A549 (cell line): Measurements from ENCODE around the gene CCDC57. TPM values are rescaled to one million over a fixed set of nuclear protein-coding genes. Genes with fewer than 3 reads are reported as not detected.

Experiments
- ATAC-seq, 2 experiments: fragments of 200-7000 bp in 1 of 2; fragments of >200 bp in 1 of 2; cut with Nextera tagmentation in 1 of 2; cut with Tn5 transposase in 1 of 2; 3 replicates each; pipeline versions ENCODE4 v1.8.0 to v1.9.1; 2018 to 2020; ENCODE audit warnings: mild to moderate bottlenecking in 1 of 2, moderate library complexity in 1 of 2
- CTCF ChIA-PET: fragments of 300-600 bp; sonication (Branson Sonifier 250); formaldehyde crosslinking; extraction: SDS; loops from one replicate; lab custom pipeline; 2021; ENCODE audit warnings: antibody characterized with exemption, inconsistent platforms; lab: Yijun Ruan, JAX
- POLR2A ChIA-PET: fragments of 350-600 bp; formaldehyde crosslinking; extraction: SDS; loops from one replicate; lab custom pipeline; 2021; ENCODE audit warnings: antibody characterized with exemption, inconsistent platforms; lab: Yijun Ruan, JAX
- DNase-seq, 2 experiments: peaks; one replicate each; pipeline versions ENCODE4 v3.0.0 to v3.0.0-alpha.2; 2011 to 2016; ENCODE audit warnings: low read depth in 1 of 2, low spot score in 1 of 2
- FAIRE-seq: peaks from 2 replicates; lab custom pipeline; 2011; peaks lifted over from hg19 to GRCh38; lab: Jason Lieb, UNC
- H3K27ac ChIP-seq, 2 experiments: fragments of >200 bp; sonication (Bioruptor Twin); formaldehyde crosslinking; 3 replicates each; pipeline ENCODE4 v1.5.1; 2016 to 2017
- H3K4me1 ChIP-seq: fragments of >200 bp; sonication (Bioruptor Twin); formaldehyde crosslinking; 3 replicates; pipeline ENCODE4 v1.6.1; 2016
- H3K4me2 ChIP-seq: fragments of >200 bp; sonication (Bioruptor Twin); formaldehyde crosslinking; 3 replicates; pipeline ENCODE4 v1.6.1; 2016
- H3K4me3 ChIP-seq: fragments of >200 bp; sonication (Bioruptor Twin); formaldehyde crosslinking; 3 replicates; pipeline ENCODE4 v1.5.1; 2016
- H3K9me3 ChIP-seq: fragments of >200 bp; sonication (Bioruptor Twin); formaldehyde crosslinking; 3 replicates; pipeline ENCODE4 v1.6.1; 2016
- BCL3 ChIP-seq: fragments of >200 bp; sonication (Bioruptor Twin); formaldehyde crosslinking; IDR thresholded peaks from 3 replicates; pipeline ENCODE4 v1.6.1; 2016
- CBX2 ChIP-seq: fragments of 200-600 bp; sonication (generic); IDR thresholded peaks from 2 replicates; pipeline ENCODE4 v1.6.1; 2016; ENCODE audit warnings: low read depth, mild to moderate bottlenecking, borderline replicate concordance
- CBX8 ChIP-seq: fragments of 200-600 bp; sonication (generic); IDR thresholded peaks from 2 replicates; pipeline ENCODE4 v1.6.1; 2016
- CHD4 ChIP-seq: fragments of 200-600 bp; sonication (generic); IDR thresholded peaks from 2 replicates; pipeline ENCODE4 v1.6.1; 2016; ENCODE audit warnings: antibody characterized with exemption, mild to moderate bottlenecking, borderline replicate concordance
- CTCF ChIP-seq: fragments of >200 bp; sonication (Bioruptor Twin); formaldehyde crosslinking; IDR thresholded peaks from 3 replicates; pipeline ENCODE4 v1.5.1; 2016
- EHF ChIP-seq: fragments of 250-450 bp; sonication (Bioruptor Pico); IDR thresholded peaks from 2 replicates; pipeline ENCODE4 v1.5.0; 2020; ENCODE audit warnings: mild to moderate bottlenecking
- EP300 ChIP-seq, 2 experiments: fragments of >200 bp; sonication (Bioruptor Twin); formaldehyde crosslinking; IDR thresholded peaks; 2 replicates in 1 of 2; 3 replicates in 1 of 2; pipeline ENCODE4 v1.6.1; 2016 to 2017
- ESRRA ChIP-seq: fragments of 150-350 bp; IDR thresholded peaks from 2 replicates; pipeline ENCODE4 v1.6.1; 2014; ENCODE audit warnings: mild to moderate bottlenecking, low read length, borderline replicate concordance
- FOSL2 ChIP-seq, 2 experiments: fragments of 450-650 bp in 1 of 2; fragments of >200 bp in 1 of 2; sonication (Bioruptor Twin) in 1 of 2; formaldehyde crosslinking; IDR thresholded peaks; 2 replicates each; pipeline versions ENCODE4 v1.5.0 to v1.6.1; 2016 to 2020; ENCODE audit warnings: mild to moderate bottlenecking in 1 of 2, moderate library complexity in 1 of 2
- FOXS1 ChIP-seq: fragments of 250-450 bp; sonication (Bioruptor Pico); IDR thresholded peaks from 2 replicates; pipeline ENCODE4 v1.5.0; 2020; ENCODE audit warnings: mild to moderate bottlenecking, moderate library complexity
- HDAC2 ChIP-seq: fragments of 200-600 bp; sonication (generic); IDR thresholded peaks from 2 replicates; pipeline ENCODE4 v1.6.1; 2016
- HOXB13 ChIP-seq: fragments of 250-450 bp; sonication (Bioruptor Pico); IDR thresholded peaks from 2 replicates; pipeline ENCODE4 v1.5.0; 2020; ENCODE audit warnings: low read depth, mild to moderate bottlenecking, moderate library complexity
- JUN ChIP-seq, 2 experiments: fragments of >200 bp; sonication (Bioruptor Twin); formaldehyde crosslinking; IDR thresholded peaks; 2 replicates in 1 of 2; 3 replicates in 1 of 2; pipeline ENCODE4 v1.6.1; 2016 to 2017
- JUNB ChIP-seq: fragments of >200 bp; sonication (Bioruptor Twin); formaldehyde crosslinking; IDR thresholded peaks from 2 replicates; pipeline ENCODE4 v1.6.1; 2016
- MAX ChIP-seq: IDR thresholded peaks from 2 replicates; pipeline ENCODE4 v1.6.1; 2012
- MYC ChIP-seq: IDR thresholded peaks from 2 replicates; pipeline ENCODE4 v1.6.1; 2012; ENCODE audit warnings: mild to moderate bottlenecking, inconsistent platforms, low read length, improper control_type of control experiment, borderline replicate concordance
- NFE2L2 ChIP-seq: fragments of 150-350 bp; conservative IDR thresholded peaks from 2 replicates; pipeline ENCODE4 v1.6.1; 2014; ENCODE audit warnings: low read length
- NPAS2 ChIP-seq: fragments of 250-450 bp; sonication (Bioruptor Pico); IDR thresholded peaks from 2 replicates; pipeline ENCODE4 v1.8.0; 2022; ENCODE audit warnings: mild to moderate bottlenecking, moderate library complexity, borderline replicate concordance
- PBX3 ChIP-seq: IDR thresholded peaks from 2 replicates; pipeline ENCODE4 v1.6.1; 2012
- PHF8 ChIP-seq: fragments of 200-600 bp; sonication (generic); IDR thresholded peaks from 2 replicates; pipeline ENCODE4 v1.6.1; 2016; ENCODE audit warnings: low read depth, mild to moderate bottlenecking, antibody characterized with exemption, moderate library complexity, borderline replicate concordance
- POLR2AphosphoS2 ChIP-seq: conservative IDR thresholded peaks from 2 replicates; pipeline ENCODE4 v1.6.1; 2012; ENCODE audit warnings: low read length, improper control_type of control experiment, inconsistent platforms
- RAD21 ChIP-seq, 2 experiments: fragments of >200 bp in 1 of 2; sonication (Bioruptor Twin) in 1 of 2; formaldehyde crosslinking in 1 of 2; IDR thresholded peaks in 1 of 2; conservative IDR thresholded peaks in 1 of 2; 2 replicates in 1 of 2; 3 replicates in 1 of 2; pipeline ENCODE4 v1.6.1; 2012 to 2018; ENCODE audit warnings: inconsistent platforms in 1 of 2
- SMC3 ChIP-seq: fragments of >200 bp; sonication (Bioruptor Twin); formaldehyde crosslinking; IDR thresholded peaks from 3 replicates; pipeline ENCODE4 v1.6.1; 2018; ENCODE audit warnings: inconsistent platforms
- SREBF2 ChIP-seq: fragments of 450-650 bp; IDR thresholded peaks from 2 replicates; pipeline ENCODE4 v1.6.1; 2014; ENCODE audit warnings: mild to moderate bottlenecking, moderate library complexity
- TP53 ChIP-seq: fragments of 250-450 bp; sonication (Bioruptor Pico); IDR thresholded peaks from 2 replicates; pipeline ENCODE4 v1.5.0; 2021; ENCODE audit warnings: mild to moderate bottlenecking, moderate library complexity
- ZC3H11A ChIP-seq: fragments of 450-650 bp; IDR thresholded peaks from 2 replicates; pipeline ENCODE4 v1.6.1; 2014; ENCODE audit warnings: antibody characterized with exemption, mild to moderate bottlenecking
- WGBS: methylation state at CpG from one replicate; pipeline ENCODE4 v1.1.6; 2017; ENCODE audit errors: missing lambda C conversion rate; 5-methylcytosine and 5-hydroxymethylcytosine counted together
- polyA plus RNA-seq, 4 experiments: library from polyadenylated mRNA; depleted of rRNA in 3 of 4; stranded (reverse); fragments of >200 nt; fragmentation: RNase III in 1 of 4; extraction: RNeasy Plus Mini Kit Qiagen cat#74134 plus additional on column Dnase treatment in 1 of 4; gene quantifications; 2 replicates in 3 of 4; 3 replicates in 1 of 4; pipeline ENCODE4 v1.2.3, GENCODE V29; 2011 to 2017

The CCDC57 gene
- polyA plus RNA-seq, 2 of the 4 experiments (the other 2 are of a cell fraction), result 18.2 to 18.5 TPM

- no peaks in the 10 kb centered on the region for H3K9me3 ChIP-seq
- no peak overlapping the region; a peak in 1 of 6 replicates for H3K27ac ChIP-seq
- ATAC-seq (peak; percentile 87 to 94), DNase-seq (peak; percentile 78 to 90), FAIRE-seq (peak; percentile 32)
- H3K4me2 ChIP-seq, result no peak overlapping the region
- CTCF ChIA-PET, result interaction anchor here (0.6 to 6.9 kb wide), 28 partner anchors 10 to 317 kb away, joined by 3 to 93 read pairs (median 6); partner anchors contain the start of genes DCXR and RAC3
- no peak overlapping the region for H3K4me3 ChIP-seq
- POLR2A ChIA-PET, result interaction anchor here (1.7 kb wide), 1 partner anchor 124 kb away, joined by 4 read pairs; no protein-coding TSS in a partner anchor
- H3K4me1 ChIP-seq, result no peaks in the 10 kb centered on the region
- WGBS, result 57% methylated on average over 16 of the region's 16 CpGs
- TF ChIP-seq HDAC2 (no peak), FOXS1 (CRISPR knock-in tag) (no peak), TP53 (no peak), ESRRA (no peak), NFE2L2 (no peak), EHF (no peak), HOXB13 (CRISPR knock-in tag) (no peak), ZC3H11A (no peak), PBX3 (no peak), JUN (IDR thresholded peaks at IDR 0.05) (no peak), RAD21 (conservative IDR thresholded peaks at IDR 0.05 in 1 of 2, IDR thresholded peaks at IDR 0.05 in 1 of 2) (peak; percentile 90 to 91), CBX8 (no peak), MAX (no peak), CTCF (peak; percentile 84), SMC3 (peak; percentile 80), CBX2 (no peak), PHF8 (no peak), NPAS2 (CRISPR knock-in tag) (no peak), EP300 (IDR thresholded peaks at IDR 0.05) (no peak), MYC (no peak)
Measured at GRCh38 chr17:82153745-82154375, 58.8 kb downstream of the CCDC57 start.

- FAIRE-seq (no peak), ATAC-seq (no peak), DNase-seq (no peak)
- Histone ChIP-seq H3K27ac (no peak overlapping the region; a peak in 1 of 6 replicates), H3K4me2 (no peak overlapping the region), H3K9me3 (no peaks in the 10 kb centered on the region), H3K4me1 (no peaks in the 10 kb centered on the region), H3K4me3 (no peak overlapping the region)
- ChIA-PET POLR2A (no interaction called here), CTCF (interaction anchor here (0.6 to 6.9 kb wide), 16 partner anchors 9 to 317 kb away, joined by 3 to 93 read pairs (median 7); partner anchors contain the start of genes DCXR and RAC3)
- TF ChIP-seq FOSL2 (IDR thresholded peaks at IDR 0.05) (no peak), FOSL2 (CRISPR knock-in tag; IDR thresholded peaks at IDR 0.05) (no peak), PHF8 (no peak), SMC3 (no peak), JUN (IDR thresholded peaks at IDR 0.05) (no peak), FOXS1 (CRISPR knock-in tag) (no peak), JUNB (no peak), HDAC2 (no peak), SREBF2 (no peak), CHD4 (no peak), BCL3 (no peak), CBX8 (no peak), MYC (no peak), POLR2AphosphoS2 (no peak)
- whole genome bisulfite sequencing, result 81% methylated on average over 6 of the region's 6 CpGs
Measured at GRCh38 chr17:82153295-82153691, 59.3 kb downstream of the CCDC57 start.
